Measurements from ENCODE around the gene DPH1.

DPH1 gene

DNA sequence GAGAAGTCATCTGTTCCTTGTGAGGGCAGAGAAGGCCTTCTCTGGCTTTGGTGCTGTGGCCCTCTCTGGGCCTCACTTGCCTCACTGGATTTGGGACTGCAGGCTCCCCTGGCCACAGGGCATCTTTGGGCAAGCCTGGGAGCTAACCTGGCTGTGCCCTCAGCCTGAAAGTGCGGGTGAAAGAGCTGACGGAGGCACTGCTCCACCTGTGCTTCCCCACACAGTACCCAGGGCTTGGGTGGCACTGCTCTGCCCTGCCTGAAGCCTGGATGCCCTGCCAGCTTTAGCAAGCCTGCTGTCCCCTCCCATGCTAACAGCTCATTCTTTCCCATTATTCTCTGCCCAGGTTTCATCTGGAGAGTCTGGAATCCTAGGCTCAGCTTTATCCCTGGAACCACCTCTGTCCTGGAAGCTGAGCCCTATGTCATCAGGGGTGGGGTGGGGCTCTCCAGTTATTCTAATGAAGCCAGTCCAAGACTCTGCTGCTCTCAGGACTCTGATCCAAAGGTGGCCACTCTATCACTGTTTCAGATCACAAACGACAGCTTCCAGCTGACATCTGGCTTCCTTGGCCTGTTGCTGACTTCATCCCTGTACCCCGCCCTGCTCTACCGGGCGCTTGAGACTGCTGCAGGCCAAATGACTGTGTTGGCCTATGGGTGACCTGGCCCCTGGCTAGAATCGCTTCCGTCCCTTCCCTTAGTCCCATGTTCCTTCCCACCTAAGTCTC lies 54.2 kb downstream of the DPH1 start:
- no peak for FAIRE-seq

DNA sequence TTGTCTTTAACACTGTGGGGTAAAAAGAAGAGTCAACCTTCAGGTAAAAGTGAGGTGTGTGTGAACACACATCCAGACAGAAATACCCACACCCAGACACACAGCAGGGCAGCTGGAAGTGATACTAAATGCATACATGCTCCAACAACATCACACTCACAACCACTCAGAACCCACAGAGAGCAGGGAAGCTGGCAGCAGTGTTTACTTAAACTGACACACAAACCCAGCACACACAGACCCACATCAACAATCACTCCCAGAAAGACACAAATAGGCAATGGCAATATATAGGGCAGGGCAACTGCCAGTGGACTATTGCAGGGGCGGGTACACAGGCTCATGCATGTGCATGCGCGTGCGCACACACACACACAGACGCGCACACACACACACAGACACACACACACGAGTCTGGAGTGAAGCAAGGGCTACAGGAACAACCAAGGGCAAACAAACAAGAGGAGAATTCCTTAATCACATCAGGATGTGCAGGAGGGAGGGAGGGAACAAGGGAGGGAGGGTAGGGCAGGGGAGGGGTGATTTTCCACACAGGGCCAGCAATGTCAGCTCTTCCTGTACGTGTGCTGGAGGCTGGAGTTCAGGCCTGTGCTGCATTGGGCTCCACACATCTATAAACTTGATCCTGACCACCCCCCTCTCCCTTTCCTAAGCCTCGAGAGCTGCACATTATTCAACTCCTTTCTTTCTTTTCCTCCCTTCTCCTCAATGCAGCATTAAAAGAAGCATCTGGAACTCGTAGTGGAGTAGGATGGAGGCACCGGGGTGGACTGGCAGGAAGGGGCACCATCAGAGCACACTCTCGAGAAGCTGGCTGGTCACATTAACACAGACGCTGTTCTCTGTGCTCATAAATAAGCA lies 55.1 kb downstream of the DPH1 start:
- no peak for FAIRE-seq

DNA sequence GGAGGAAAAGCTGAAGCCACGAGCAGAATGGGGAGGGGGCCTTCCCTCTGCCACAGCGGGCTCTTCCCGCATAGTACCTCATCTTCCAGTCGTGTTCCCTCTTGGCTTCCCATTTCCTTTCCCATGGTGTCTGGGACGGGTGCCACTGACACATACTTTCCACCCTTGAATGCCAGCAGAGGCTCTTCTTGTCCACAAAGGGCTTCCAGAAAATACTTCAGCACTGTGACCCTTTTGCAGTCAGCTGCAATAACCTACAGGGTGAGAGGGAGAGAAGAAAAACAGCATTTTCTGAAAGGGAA lies 55.6 kb downstream of the DPH1 start:
- FAIRE-seq, result no peak

DNA sequence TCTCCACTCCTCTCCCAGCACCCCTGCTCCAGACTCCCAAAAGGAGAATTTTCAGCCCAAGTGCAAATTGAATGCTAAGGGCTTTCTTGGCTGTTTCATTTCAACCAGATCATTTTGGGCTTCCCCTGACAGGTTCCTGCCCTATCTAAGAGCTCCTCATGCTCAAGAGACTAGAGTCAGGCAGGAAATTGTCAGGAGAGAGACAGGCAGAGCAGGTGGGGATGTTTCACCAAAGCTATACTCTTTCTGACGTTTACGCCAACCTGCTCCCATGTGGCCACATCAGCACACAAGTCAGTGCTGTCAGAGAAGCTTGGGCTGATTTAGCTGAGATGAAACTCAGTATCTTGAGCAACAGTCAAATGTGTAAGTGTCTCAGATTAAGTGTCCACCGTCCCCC lies 56.4 kb downstream of the DPH1 start:
- FAIRE-seq, result no peak

DNA sequence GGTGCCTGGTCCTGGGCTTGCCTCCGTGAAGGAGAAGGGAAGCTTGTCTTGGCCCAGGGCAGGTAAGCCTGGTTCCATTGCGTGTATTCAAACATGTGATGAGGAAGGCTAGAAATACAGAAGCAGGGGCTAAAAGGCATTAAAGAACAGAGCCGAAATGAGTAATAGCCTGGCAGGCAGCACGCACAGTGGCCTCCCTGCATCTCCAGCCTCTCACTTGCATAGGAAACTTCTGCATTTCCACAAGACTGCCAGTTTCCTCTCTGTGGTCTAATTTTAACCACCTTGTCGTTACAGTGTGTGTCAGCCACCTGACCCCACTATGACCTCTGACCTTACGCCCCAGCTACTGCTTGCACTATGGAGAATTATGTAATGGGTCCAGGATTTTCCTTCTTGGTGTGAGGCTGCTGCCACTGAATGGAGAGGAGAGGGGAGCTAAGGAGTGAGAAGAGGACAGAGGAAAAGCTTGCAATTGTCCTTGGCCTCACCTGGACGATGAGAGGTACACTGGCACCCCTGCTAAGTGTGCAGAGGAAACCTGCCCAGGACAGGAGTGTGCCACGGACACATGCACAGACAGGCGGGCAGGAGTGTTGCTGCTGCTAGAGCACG lies 57.8 kb downstream of the DPH1 start:
- no peak for FAIRE-seq

DNA sequence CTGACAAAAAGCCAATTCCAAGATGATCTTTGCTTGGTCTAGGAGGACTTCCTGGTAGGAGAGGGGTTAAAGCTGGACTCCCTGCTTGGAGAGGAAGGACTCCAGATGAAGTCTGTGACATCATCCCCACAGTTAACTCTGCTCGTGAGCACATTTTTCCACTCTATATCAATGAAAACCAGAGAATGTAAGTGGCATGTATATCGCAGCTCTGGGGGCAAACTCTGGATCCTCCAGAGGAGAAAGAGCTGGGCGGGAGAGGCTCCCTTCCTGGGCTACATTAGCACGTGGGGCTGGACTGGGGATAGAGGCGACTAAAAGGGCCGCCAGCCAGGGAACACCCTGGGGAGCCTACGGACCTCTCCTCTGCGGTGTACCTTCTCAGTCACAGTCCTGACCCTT lies 59.1 kb downstream of the DPH1 start:
- no peak for FAIRE-seq

DNA sequence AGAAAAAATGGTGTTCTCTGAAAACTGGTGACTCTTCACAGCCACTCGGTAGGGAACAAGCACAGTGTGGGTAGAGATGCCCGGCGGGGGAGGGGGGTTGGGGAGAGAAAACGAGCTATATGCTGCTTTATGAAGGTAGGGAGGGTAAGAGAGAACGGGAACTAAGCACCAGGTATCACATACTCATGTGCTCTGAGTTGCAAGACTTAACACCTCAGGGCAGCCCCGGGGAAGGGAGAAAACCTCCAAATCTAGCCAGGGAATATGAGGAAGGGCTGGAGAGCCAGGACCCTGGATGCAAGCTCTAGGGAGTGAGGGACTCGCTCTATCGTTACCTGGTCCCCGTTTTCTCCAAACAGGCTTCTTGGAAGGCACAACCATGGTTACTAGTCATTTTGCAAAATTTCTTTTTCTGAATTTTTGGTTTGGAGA lies 60.3 kb downstream of the DPH1 start:
- no peak for FAIRE-seq

DNA sequence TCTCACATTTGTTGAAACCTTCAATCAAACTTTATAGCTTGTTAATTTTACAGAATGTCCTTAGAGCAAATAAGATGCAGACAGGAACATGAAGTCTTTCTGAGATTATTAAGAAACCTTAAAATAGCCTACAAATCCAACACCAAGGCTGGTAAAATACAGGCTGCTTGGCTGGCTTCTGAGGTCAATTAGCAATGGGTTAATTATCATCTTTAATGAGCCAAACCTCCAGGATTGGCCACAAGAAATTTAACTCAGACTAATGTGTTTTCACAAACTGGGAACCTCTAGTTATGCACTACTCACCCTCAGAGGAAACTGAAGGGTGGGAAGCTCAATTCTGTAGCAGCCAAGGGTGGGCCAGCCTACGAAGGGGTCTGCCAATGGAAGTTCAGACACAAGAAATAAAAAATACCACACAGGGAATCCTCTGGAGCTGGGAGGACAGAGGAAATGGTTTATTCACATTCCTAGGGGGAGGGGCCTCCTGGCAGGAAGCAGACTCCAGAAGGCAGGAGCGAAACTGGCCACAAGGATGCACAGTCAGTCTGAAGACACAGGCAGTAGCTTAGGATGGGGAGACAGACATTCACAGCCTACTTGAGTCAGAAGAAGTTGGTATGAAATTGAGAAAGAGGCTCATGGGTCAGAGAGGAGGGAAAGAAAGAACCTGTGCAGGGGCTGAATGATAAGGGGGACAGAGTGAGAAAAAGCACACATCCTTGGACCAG lies 61.0 kb downstream of the DPH1 start:
- FAIRE-seq, result no peak

DNA sequence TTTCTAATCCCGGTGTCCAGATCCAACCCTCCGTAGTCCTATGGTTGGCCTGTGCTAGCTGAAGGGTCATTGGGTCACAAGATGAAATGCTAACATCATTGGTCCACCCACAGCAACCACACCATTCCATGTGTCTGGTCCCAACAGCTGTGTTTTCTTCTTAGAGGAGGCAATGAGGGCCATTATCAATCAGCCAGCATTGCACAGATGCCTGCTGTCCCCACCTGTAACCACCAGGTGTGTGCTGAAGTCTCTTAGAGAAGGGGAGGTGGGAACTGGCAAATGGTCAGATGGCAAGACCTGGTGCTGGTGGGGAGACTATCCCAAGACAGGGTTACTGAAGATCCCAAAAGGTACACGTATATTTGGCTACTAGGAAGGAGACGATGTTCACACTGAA lies 62.3 kb downstream of the DPH1 start:
- FAIRE-seq, result no peak

DNA sequence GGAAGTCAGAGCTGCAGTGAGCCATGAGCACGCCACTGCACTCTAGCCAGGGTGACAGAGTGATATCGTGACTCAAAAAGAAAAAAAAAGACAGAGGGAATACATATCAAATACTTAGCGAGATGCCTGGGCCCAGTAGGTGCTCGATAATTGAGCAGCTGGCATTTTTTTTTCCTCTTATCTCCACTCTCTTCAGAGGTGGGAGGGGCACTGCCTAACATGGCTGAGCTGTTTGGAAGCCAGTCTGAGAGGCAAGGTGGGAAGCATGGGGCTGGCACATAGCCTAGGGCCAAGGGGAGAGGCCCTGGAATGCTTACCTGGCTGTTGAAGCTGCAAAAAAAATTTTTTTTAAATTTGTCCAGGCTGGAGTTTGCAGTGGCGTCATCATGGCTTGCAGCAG lies 63.4 kb downstream of the DPH1 start:
- FAIRE-seq, result no peak

Data from islet of Langerhans (tissue), 1 donor.